ENCODE measurements around the gene PRSS57.
A peak's percentile ranks its signal among the peaks of the same experiment; 100 is the strongest.

The PRSS57 gene

GRCh38 chr19:660793-661426 is 34.3 kb downstream of the PRSS57 start:
- Histone ChIP-seq H3K4me3 (ENCODE audit: low read depth in 1 of 5, low read length in 5 of 5) (peak overlapping the region; percentile 65 to 87 (median 78)), H3K27ac (ENCODE audit: low read depth, low read length) (peak overlapping the region; percentile 70), H3K4me1 (ENCODE audit: control insufficient read depth in 5 of 5, insufficient read depth in 5 of 5, low read length in 5 of 5) (peaks cover 7 to 79% (median 64%) of the 10 kb centered on the region in 5 donors), H3K27me3 (ENCODE audit: control insufficient read depth in 5 of 5, insufficient read depth in 4 of 5, low read length in 5 of 5) (no peaks in the 10 kb centered on the region), H3K9me3 (ENCODE audit: control insufficient read depth in 5 of 5, low read length in 5 of 5) (no peaks in the 10 kb centered on the region), H3K36me3 (ENCODE audit: control insufficient read depth in 5 of 5, insufficient read depth in 5 of 5, low read length in 5 of 5) (peaks cover 0 to 11% (median 4%) of the 10 kb centered on the region in 5 donors), H3K9ac (ENCODE audit: low read length in 5 of 5) (peak overlapping the region in 4 of 5 donors; percentile 78 to 88 (median 82))

GRCh38 chr19:658916-659839 is 36.1 kb downstream of the PRSS57 start:
- no peak overlapping the region for H3K27ac ChIP-seq (ENCODE audit: low read depth, low read length)
- no peaks in the 10 kb centered on the region for H3K27me3 ChIP-seq (ENCODE audit: control insufficient read depth in 5 of 5, insufficient read depth in 4 of 5, low read length in 5 of 5)
- peaks cover 5 to 69% (median 54%) of the 10 kb centered on the region in 5 donors for H3K4me1 ChIP-seq (ENCODE audit: control insufficient read depth in 5 of 5, insufficient read depth in 5 of 5, low read length in 5 of 5)
- peak overlapping the region in 1 of 5 donors; percentile 20 for H3K4me3 ChIP-seq (ENCODE audit: low read depth in 1 of 5, low read length in 5 of 5)
- peaks cover 0 to 16% (median 4%) of the 10 kb centered on the region in 5 donors for H3K36me3 ChIP-seq (ENCODE audit: control insufficient read depth in 5 of 5, insufficient read depth in 5 of 5, low read length in 5 of 5)
- H3K9ac ChIP-seq (ENCODE audit: low read length in 5 of 5) = peak overlapping the region in 2 of 5 donors; percentile 41 to 48
- H3K9me3 ChIP-seq (ENCODE audit: control insufficient read depth in 5 of 5, low read length in 5 of 5) = no peaks in the 10 kb centered on the region

GRCh38 chr19:658059-658839 is 37.0 kb downstream of the PRSS57 start:
- no peak overlapping the region for H3K4me3 ChIP-seq (ENCODE audit: low read depth in 1 of 5, low read length in 5 of 5)
- H3K4me1 ChIP-seq (ENCODE audit: control insufficient read depth in 5 of 5, insufficient read depth in 5 of 5, low read length in 5 of 5) = peaks cover 5 to 59% (median 46%) of the 10 kb centered on the region in 5 donors
- no peak overlapping the region for H3K27ac ChIP-seq (ENCODE audit: low read depth, low read length)
- H3K27me3 ChIP-seq (ENCODE audit: control insufficient read depth in 5 of 5, insufficient read depth in 4 of 5, low read length in 5 of 5) = no peaks in the 10 kb centered on the region
- peak overlapping the region in 2 of 5 donors; percentile 25 to 48 for H3K9ac ChIP-seq (ENCODE audit: low read length in 5 of 5)
- H3K9me3 ChIP-seq (ENCODE audit: control insufficient read depth in 5 of 5, low read length in 5 of 5) = no peaks in the 10 kb centered on the region
- H3K36me3 ChIP-seq (ENCODE audit: control insufficient read depth in 5 of 5, insufficient read depth in 5 of 5, low read length in 5 of 5) = peaks cover 0 to 25% (median 12%) of the 10 kb centered on the region in 5 donors

GRCh38 chr19:657611-658010 is 37.6 kb downstream of the PRSS57 start:
- Histone ChIP-seq H3K36me3 (ENCODE audit: control insufficient read depth in 5 of 5, insufficient read depth in 5 of 5, low read length in 5 of 5) (peaks cover 0 to 32% (median 17%) of the 10 kb centered on the region in 5 donors), H3K4me3 (ENCODE audit: low read depth in 1 of 5, low read length in 5 of 5) (no peak overlapping the region), H3K9ac (ENCODE audit: low read length in 5 of 5) (peak overlapping the region in 1 of 5 donors; percentile 59), H3K27me3 (ENCODE audit: control insufficient read depth in 5 of 5, insufficient read depth in 4 of 5, low read length in 5 of 5) (no peaks in the 10 kb centered on the region), H3K9me3 (ENCODE audit: control insufficient read depth in 5 of 5, low read length in 5 of 5) (no peaks in the 10 kb centered on the region), H3K4me1 (ENCODE audit: control insufficient read depth in 5 of 5, insufficient read depth in 5 of 5, low read length in 5 of 5) (peaks cover 5 to 57% (median 46%) of the 10 kb centered on the region in 5 donors), H3K27ac (ENCODE audit: low read depth, low read length) (no peak overlapping the region)

- no peaks in the 10 kb centered on the region for H3K9me3 ChIP-seq (ENCODE audit: control insufficient read depth in 5 of 5, low read length in 5 of 5)
- peaks cover 4 to 54% (median 44%) of the 10 kb centered on the region in 5 donors for H3K4me1 ChIP-seq (ENCODE audit: control insufficient read depth in 5 of 5, insufficient read depth in 5 of 5, low read length in 5 of 5)
- no peak overlapping the region for H3K27ac ChIP-seq (ENCODE audit: low read depth, low read length)
- no peaks in the 10 kb centered on the region for H3K27me3 ChIP-seq (ENCODE audit: control insufficient read depth in 5 of 5, insufficient read depth in 4 of 5, low read length in 5 of 5)
- H3K36me3 ChIP-seq (ENCODE audit: control insufficient read depth in 5 of 5, insufficient read depth in 5 of 5, low read length in 5 of 5) = peaks cover 0 to 38% (median 24%) of the 10 kb centered on the region in 5 donors
- no peak overlapping the region for H3K4me3 ChIP-seq (ENCODE audit: low read depth in 1 of 5, low read length in 5 of 5)
- peak overlapping the region in 1 of 5 donors; percentile 59 for H3K9ac ChIP-seq (ENCODE audit: low read length in 5 of 5)
These were observed 38.3 kb downstream of the PRSS57 start for GRCh38 chr19:656751-657559.

- no peak overlapping the region for H3K4me3 ChIP-seq (ENCODE audit: low read depth in 1 of 5, low read length in 5 of 5)
- H3K36me3 ChIP-seq (ENCODE audit: control insufficient read depth in 5 of 5, insufficient read depth in 5 of 5, low read length in 5 of 5) = peaks cover 0 to 50% (median 34%) of the 10 kb centered on the region in 5 donors
- no peak overlapping the region for H3K27ac ChIP-seq (ENCODE audit: low read depth, low read length)
- no peak overlapping the region for H3K9ac ChIP-seq (ENCODE audit: low read length in 5 of 5)
- no peaks in the 10 kb centered on the region for H3K27me3 ChIP-seq (ENCODE audit: control insufficient read depth in 5 of 5, insufficient read depth in 4 of 5, low read length in 5 of 5)
- H3K4me1 ChIP-seq (ENCODE audit: control insufficient read depth in 5 of 5, insufficient read depth in 5 of 5, low read length in 5 of 5) = peaks cover 0 to 41% (median 31%) of the 10 kb centered on the region in 5 donors
- no peaks in the 10 kb centered on the region for H3K9me3 ChIP-seq (ENCODE audit: control insufficient read depth in 5 of 5, low read length in 5 of 5)
These were observed 39.6 kb downstream of the PRSS57 start for GRCh38 chr19:655691-656090.

GRCh38 chr19:653425-653824 is 41.8 kb downstream of the PRSS57 start:
- Histone ChIP-seq H3K27me3 (ENCODE audit: control insufficient read depth in 5 of 5, insufficient read depth in 4 of 5, low read length in 5 of 5) (no peaks in the 10 kb centered on the region), H3K9ac (ENCODE audit: low read length in 5 of 5) (peak overlapping the region in 1 of 5 donors; percentile 30), H3K4me3 (ENCODE audit: low read depth in 1 of 5, low read length in 5 of 5) (no peak overlapping the region), H3K36me3 (ENCODE audit: control insufficient read depth in 5 of 5, insufficient read depth in 5 of 5, low read length in 5 of 5) (peaks cover 0 to 60% (median 41%) of the 10 kb centered on the region in 5 donors), H3K4me1 (ENCODE audit: control insufficient read depth in 5 of 5, insufficient read depth in 5 of 5, low read length in 5 of 5) (peaks cover 0 to 18% (median 8%) of the 10 kb centered on the region in 5 donors), H3K9me3 (ENCODE audit: control insufficient read depth in 5 of 5, low read length in 5 of 5) (no peaks in the 10 kb centered on the region), H3K27ac (ENCODE audit: low read depth, low read length) (no peak overlapping the region)

GRCh38 chr19:652467-653389 is 42.5 kb downstream of the PRSS57 start:
- no peaks in the 10 kb centered on the region for H3K9me3 ChIP-seq (ENCODE audit: control insufficient read depth in 5 of 5, low read length in 5 of 5)
- H3K27ac ChIP-seq (ENCODE audit: low read depth, low read length) = no peak overlapping the region
- no peak overlapping the region for H3K4me3 ChIP-seq (ENCODE audit: low read depth in 1 of 5, low read length in 5 of 5)
- H3K9ac ChIP-seq (ENCODE audit: low read length in 5 of 5) = peak overlapping the region in 1 of 5 donors; percentile 30
- H3K27me3 ChIP-seq (ENCODE audit: control insufficient read depth in 5 of 5, insufficient read depth in 4 of 5, low read length in 5 of 5) = no peaks in the 10 kb centered on the region
- peaks cover 0 to 11% (median 3%) of the 10 kb centered on the region in 5 donors for H3K4me1 ChIP-seq (ENCODE audit: control insufficient read depth in 5 of 5, insufficient read depth in 5 of 5, low read length in 5 of 5)
- peaks cover 0 to 64% (median 43%) of the 10 kb centered on the region in 5 donors for H3K36me3 ChIP-seq (ENCODE audit: control insufficient read depth in 5 of 5, insufficient read depth in 5 of 5, low read length in 5 of 5)
